IMR-90 (cell line): ENCODE measurements around the gene SLC6A4. TPM values are rescaled to one million over a fixed set of nuclear protein-coding genes. Genes with fewer than 3 reads are reported as not detected.

Experiments
- ATAC-seq: fragments of 200-7000 bp; cut with Tn5 transposase; 2 replicates; pipeline ENCODE4 v1.9.1; 2020; ENCODE audit warnings: low read depth, mild to moderate bottlenecking, moderate library complexity
- BruUV-seq: library from RNA; stranded (reverse); fragments of 400-500 nt; replicated peaks from 2 replicates; lab custom pipeline; 2021; lab: Mats Ljungman, UMichigan
- CTCF ChIA-PET: fragments of 300-600 bp; formaldehyde crosslinking; extraction: SDS; loops from one replicate; lab custom pipeline; 2021; ENCODE audit warnings: antibody characterized with exemption; lab: Yijun Ruan, JAX
- POLR2A ChIA-PET: fragments of 300-600 bp; sonication (Branson Sonifier 250); formaldehyde crosslinking; loops from one replicate; lab custom pipeline; 2022; ENCODE audit warnings: antibody characterized with exemption; ENCODE audit not compliant: unreplicated experiment; lab: Charles Lee
- DNase-seq: peaks from one replicate; pipeline ENCODE4 v3.0.0; 2013
- H2AFZ ChIP-seq: replicated peaks from 2 replicates; pipeline ENCODE3; 2013; ENCODE audit warnings: low read length, mild to moderate bottlenecking; ENCODE audit not compliant: poor library complexity
- H2AK5ac ChIP-seq: 2 replicates; pipeline ENCODE4 v1.6.1; 2013; ENCODE audit warnings: low read depth, low read length, inconsistent platforms
- H2AK9ac ChIP-seq: replicated peaks from 2 replicates; pipeline ENCODE3; 2013; ENCODE audit warnings: mild to moderate bottlenecking, low read depth, low read length, moderate library complexity; ENCODE audit not compliant: poor library complexity
- H2BK120ac ChIP-seq: 2 replicates; pipeline ENCODE4 v1.6.1; 2013; ENCODE audit warnings: low read depth, low read length, inconsistent platforms
- H2BK15ac ChIP-seq: 3 replicates; pipeline ENCODE4 v1.6.1; 2013; ENCODE audit warnings: low read depth, low read length, inconsistent platforms
- H2BK20ac ChIP-seq: 2 replicates; pipeline ENCODE4 v1.6.1; 2013; ENCODE audit warnings: low read depth, mild to moderate bottlenecking, inconsistent platforms, low read length, moderate library complexity
- H2BK5ac ChIP-seq: 2 replicates; pipeline ENCODE4 v1.6.1; 2013; ENCODE audit warnings: mild to moderate bottlenecking, low read depth, low read length, inconsistent platforms; ENCODE audit not compliant: poor library complexity, severe bottlenecking
- H3K14ac ChIP-seq: replicated peaks from 2 replicates; pipeline ENCODE4 v1.6.1; 2013; ENCODE audit warnings: low read depth, low read length, inconsistent platforms
- H3K18ac ChIP-seq: 2 replicates; pipeline ENCODE4 v1.6.1; 2013; ENCODE audit warnings: low read depth, low read length, control low read depth
- H3K23ac ChIP-seq: 2 replicates; pipeline ENCODE4 v1.6.1; 2013; ENCODE audit warnings: low read depth, low read length, inconsistent platforms
- H3K27ac ChIP-seq: 2 replicates; pipeline ENCODE4 v1.5.1; 2013; ENCODE audit warnings: mild to moderate bottlenecking, control low read depth, low read length; ENCODE audit not compliant: insufficient read depth
- H3K27me3 ChIP-seq: 2 replicates; pipeline ENCODE4 v1.6.1; 2013; ENCODE audit warnings: low read length; ENCODE audit not compliant: control insufficient read depth, insufficient read depth
- H3K36me3 ChIP-seq: 2 replicates; pipeline ENCODE4 v1.6.1; 2013; ENCODE audit warnings: low read length, mixed read lengths; ENCODE audit not compliant: control insufficient read depth, insufficient read depth
- H3K4ac ChIP-seq: 2 replicates; pipeline ENCODE4 v1.6.1; 2013; ENCODE audit warnings: low read depth, low read length, inconsistent platforms
- H3K4me1 ChIP-seq: 2 replicates; pipeline ENCODE4 v1.6.1; 2013; ENCODE audit warnings: low read length, mixed read lengths; ENCODE audit not compliant: control insufficient read depth, insufficient read depth
- H3K4me2 ChIP-seq: 2 replicates; pipeline ENCODE4 v1.6.1; 2013; ENCODE audit warnings: low read depth, mild to moderate bottlenecking, control low read depth, low read length, moderate library complexity
- H3K4me3 ChIP-seq: 2 replicates; pipeline ENCODE4 v1.5.1; 2013; ENCODE audit warnings: low read depth, mild to moderate bottlenecking, control low read depth, low read length, moderate library complexity; ENCODE audit not compliant: insufficient read depth
- H3K56ac ChIP-seq: 2 replicates; pipeline ENCODE4 v1.6.1; 2013; ENCODE audit warnings: low read length, inconsistent platforms; ENCODE audit not compliant: insufficient read depth; ENCODE audit errors: extremely low read depth
- H3K79me1 ChIP-seq, 2 experiments: 2 replicates each; pipeline ENCODE4 v1.6.1; 2013; ENCODE audit warnings: low read length in 2 of 2, inconsistent platforms in 1 of 2, low read depth in 1 of 2
- H3K9ac ChIP-seq: 2 replicates; pipeline ENCODE4 v1.6.1; 2013; ENCODE audit warnings: low read depth, low read length, control low read depth
- H3K9me1 ChIP-seq: 2 replicates; pipeline ENCODE4 v1.6.1; 2013; ENCODE audit warnings: low read length, inconsistent platforms; ENCODE audit not compliant: insufficient read depth
- H3K9me3 ChIP-seq: 2 replicates; pipeline ENCODE4 v1.6.1; 2013; ENCODE audit warnings: low read length; ENCODE audit not compliant: control insufficient read depth, insufficient read depth
- H4K20me1 ChIP-seq: 2 replicates; pipeline ENCODE4 v1.6.1; 2013; ENCODE audit warnings: low read length, inconsistent platforms; ENCODE audit not compliant: insufficient read depth
- H4K5ac ChIP-seq: 2 replicates; pipeline ENCODE4 v1.6.1; 2013; ENCODE audit warnings: mild to moderate bottlenecking, low read depth, low read length, control low read depth
- H4K8ac ChIP-seq, 2 experiments: 2 replicates each; pipeline ENCODE4 v1.6.1; 2013; ENCODE audit warnings: low read depth in 2 of 2, low read length in 2 of 2, control low read depth in 1 of 2, inconsistent platforms in 1 of 2
- H4K91ac ChIP-seq: 2 replicates; pipeline ENCODE4 v1.6.1; 2013; ENCODE audit warnings: low read depth, low read length, inconsistent platforms; ENCODE audit not compliant: insufficient read depth
- BHLHE40 ChIP-seq: fragments of 150-350 bp; IDR thresholded peaks from 2 replicates; pipeline ENCODE4 v1.6.1; 2016; ENCODE audit warnings: mild to moderate bottlenecking, low read depth, low read length
- CEBPB ChIP-seq: IDR thresholded peaks from 2 replicates; pipeline ENCODE4 v1.6.1; 2012; ENCODE audit warnings: low read depth, low read length, improper control_type of control experiment
- CHD1 ChIP-seq: IDR thresholded peaks from 2 replicates; pipeline ENCODE4 v1.6.1; 2012; ENCODE audit warnings: low read depth, low read length, improper control_type of control experiment
- FOS ChIP-seq: fragments of 150-350 bp; IDR thresholded peaks from 2 replicates; pipeline ENCODE4 v1.6.1; 2016; ENCODE audit warnings: low read depth, low read length
- MAFK ChIP-seq: IDR thresholded peaks from 2 replicates; pipeline ENCODE4 v1.6.1; 2012; ENCODE audit warnings: low read depth, low read length, improper control_type of control experiment
- MAZ ChIP-seq: IDR thresholded peaks from 2 replicates; pipeline ENCODE4 v1.6.1; 2012; ENCODE audit warnings: low read depth, mild to moderate bottlenecking, low read length, improper control_type of control experiment, moderate library complexity, borderline replicate concordance
- MXI1 ChIP-seq: IDR thresholded peaks from 2 replicates; pipeline ENCODE4 v1.6.1; 2012; ENCODE audit warnings: low read depth, mild to moderate bottlenecking, low read length, moderate library complexity, borderline replicate concordance
- NFE2L2 ChIP-seq: fragments of 150-350 bp; IDR thresholded peaks from 2 replicates; pipeline ENCODE4 v1.6.1; 2016; ENCODE audit warnings: low read depth, mild to moderate bottlenecking, low read length
- POLR2A ChIP-seq: IDR thresholded peaks from 2 replicates; pipeline ENCODE4 v1.6.1; 2012; ENCODE audit warnings: mild to moderate bottlenecking, low read depth, low read length
- RAD21 ChIP-seq: IDR thresholded peaks from 2 replicates; pipeline ENCODE4 v1.6.1; 2012; ENCODE audit warnings: low read length, improper control_type of control experiment
- RCOR1 ChIP-seq: IDR thresholded peaks from 2 replicates; pipeline ENCODE4 v1.6.1; 2012; ENCODE audit warnings: mild to moderate bottlenecking, low read length, improper control_type of control experiment; ENCODE audit not compliant: insufficient replicate concordance
- RFX5 ChIP-seq: IDR thresholded peaks from 2 replicates; pipeline ENCODE4 v1.8.0; 2012; ENCODE audit warnings: low read depth, mild to moderate bottlenecking, low read length, moderate library complexity
- SMC3 ChIP-seq: fragments of 150-350 bp; IDR thresholded peaks from 2 replicates; pipeline ENCODE4 v1.6.1; 2016; ENCODE audit warnings: low read depth, mild to moderate bottlenecking, antibody characterized with exemption, low read length, moderate library complexity
- WGBS, 2 experiments: methylation state at CpG; one replicate each; pipeline versions ENCODE4 v1.1.5 to v1.1.7; 2013; ENCODE audit warnings: missing lambda C conversion rate in 2 of 2; ENCODE audit not compliant: insufficient read length in 1 of 2; ENCODE audit errors: extremely low coverage in 2 of 2; 5-methylcytosine and 5-hydroxymethylcytosine counted together
- dilution Hi-C: fragments of 300-500 bp; cut with HindIII; formaldehyde crosslinking; loops from one replicate; pipeline ENCODE4 v1.14.3; 2018; ENCODE audit warnings: low sequenced_read_pairs; ENCODE audit not compliant: unreplicated experiment
- in situ Hi-C: fragments of 300-500 bp; cut with MboI; formaldehyde crosslinking; loops from 3 replicates; pipeline ENCODE4 v1.14.3; 2019; ENCODE audit warnings: low sequenced_read_pairs, inconsistent platforms, mixed read lengths
- intact Hi-C: fragments of 100-400 bp; cut with micrococcal nuclease; formaldehyde crosslinking; loops from 2 replicates; pipeline ENCODE4 v1.10.0; 2022
- polyA plus RNA-seq, 3 experiments: library from polyadenylated mRNA; depleted of rRNA; stranded (reverse); fragments of >200 nt; gene quantifications; 2 replicates each; pipeline ENCODE4 v1.2.3, GENCODE V29; 2012; ENCODE audit warnings: low replicate concordance in 1 of 3
- total RNA-seq: library from RNA; depleted of rRNA; stranded (reverse); fragments of >200 nt; gene quantifications from 2 replicates; pipeline ENCODE4 v1.2.3, GENCODE V29; 2012
- TF ChIP-seq, protein P1 (sequence below): fragments of 150-350 bp; IDR thresholded peaks from 2 replicates; pipeline ENCODE4 v1.6.1; 2016; ENCODE audit warnings: low read depth, mild to moderate bottlenecking, low read length, moderate library complexity, borderline replicate concordance
- TF ChIP-seq, protein P2 (sequence below): conservative IDR thresholded peaks from 2 replicates; pipeline ENCODE4 v1.5.1; 2012; ENCODE audit warnings: mild to moderate bottlenecking, low read depth, low read length, improper control_type of control experiment
- TF ChIP-seq, protein P3 (sequence below): fragments of 150-350 bp; IDR thresholded peaks from 2 replicates; pipeline ENCODE4 v1.6.1; 2017; ENCODE audit warnings: mild to moderate bottlenecking, antibody characterized with exemption, low read length, low read depth

SLC6A4 gene
- total and polyA plus RNA-seq, 2 of the 4 experiments (the other 2 are of a cell fraction): under 0.01 TPM; not detected in 1

DNA sequence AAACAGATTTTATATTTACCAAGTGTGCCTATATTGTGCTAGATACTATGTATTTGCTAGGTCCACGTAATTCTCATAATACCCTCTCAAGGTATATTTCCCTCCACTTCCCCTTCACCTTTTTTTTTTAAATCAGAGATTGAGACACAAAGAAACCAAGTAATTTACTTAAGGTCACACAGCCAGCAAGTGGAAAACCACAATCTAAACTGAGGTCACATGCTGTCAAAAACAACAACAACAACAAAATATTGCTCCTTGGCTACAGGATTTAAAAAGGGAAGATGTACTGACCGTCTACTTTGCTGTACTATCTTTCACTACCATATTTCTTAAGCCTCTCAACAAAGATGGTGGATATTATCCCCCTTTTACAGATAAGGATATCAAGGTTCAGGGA lies 40.4 kb upstream of the SLC6A4 start:
- Histone ChIP-seq H3K4ac (no peak overlapping the region), H3K9me3 (no peaks in the 10 kb centered on the region), H2AK5ac (no peak overlapping the region), H3K23ac (no peak overlapping the region), H3K4me1 (no peaks in the 10 kb centered on the region; the same call in 1 of the 2 replicates), H3K56ac (no peak overlapping the region), H4K20me1 (no peaks in the 10 kb centered on the region), H2BK15ac (no peak overlapping the region), H3K4me2 (no peak overlapping the region), H2AK9ac (no peak overlapping the region), H3K79me1 (peaks cover 3 to 4% of the 10 kb centered on the region in 2 experiments; a peak in 2 of 4 replicates), H4K5ac (no peak overlapping the region), H3K9me1 (peaks cover 3% of the 10 kb centered on the region; the same call in 1 of the 2 replicates), H3K14ac (no peak overlapping the region), H3K9ac (no peak overlapping the region), H4K8ac (no peak overlapping the region), H4K91ac (no peak overlapping the region), H2BK5ac (no peak overlapping the region), H2BK120ac (no peak overlapping the region), H3K4me3 (no peak overlapping the region), H3K27ac (no peak overlapping the region), H2AFZ (no peak overlapping the region), H3K27me3 (no peaks in the 10 kb centered on the region), H3K36me3 (peaks cover 24% of the 10 kb centered on the region), H3K18ac (no peak overlapping the region), H2BK20ac (no peak overlapping the region)
- ChIA-PET CTCF (no interaction called here), POLR2A (no interaction called here)
- ATAC-seq: no peak
- no CpG with 5 or more reads among the region's 2 CpGs for WGBS, 2 experiments
- in situ Hi-C loops (no loop called here), dilution Hi-C loops (no loop called here), intact Hi-C loops (no loop called here)
- TF ChIP-seq CEBPB (no peak), MAFK (no peak), NFE2L2 (no peak), SMC3 (no peak), FOS (no peak), RFX5 (no peak), CHD1 (no peak), RCOR1 (no peak), POLR2A (no peak), MAZ (no peak), MXI1 (no peak), RAD21 (no peak), BHLHE40 (no peak)
- TF ChIP-seq, protein P1, sequence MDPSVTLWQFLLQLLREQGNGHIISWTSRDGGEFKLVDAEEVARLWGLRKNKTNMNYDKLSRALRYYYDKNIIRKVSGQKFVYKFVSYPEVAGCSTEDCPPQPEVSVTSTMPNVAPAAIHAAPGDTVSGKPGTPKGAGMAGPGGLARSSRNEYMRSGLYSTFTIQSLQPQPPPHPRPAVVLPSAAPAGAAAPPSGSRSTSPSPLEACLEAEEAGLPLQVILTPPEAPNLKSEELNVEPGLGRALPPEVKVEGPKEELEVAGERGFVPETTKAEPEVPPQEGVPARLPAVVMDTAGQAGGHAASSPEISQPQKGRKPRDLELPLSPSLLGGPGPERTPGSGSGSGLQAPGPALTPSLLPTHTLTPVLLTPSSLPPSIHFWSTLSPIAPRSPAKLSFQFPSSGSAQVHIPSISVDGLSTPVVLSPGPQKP: no peak
- TF ChIP-seq, protein P2, sequence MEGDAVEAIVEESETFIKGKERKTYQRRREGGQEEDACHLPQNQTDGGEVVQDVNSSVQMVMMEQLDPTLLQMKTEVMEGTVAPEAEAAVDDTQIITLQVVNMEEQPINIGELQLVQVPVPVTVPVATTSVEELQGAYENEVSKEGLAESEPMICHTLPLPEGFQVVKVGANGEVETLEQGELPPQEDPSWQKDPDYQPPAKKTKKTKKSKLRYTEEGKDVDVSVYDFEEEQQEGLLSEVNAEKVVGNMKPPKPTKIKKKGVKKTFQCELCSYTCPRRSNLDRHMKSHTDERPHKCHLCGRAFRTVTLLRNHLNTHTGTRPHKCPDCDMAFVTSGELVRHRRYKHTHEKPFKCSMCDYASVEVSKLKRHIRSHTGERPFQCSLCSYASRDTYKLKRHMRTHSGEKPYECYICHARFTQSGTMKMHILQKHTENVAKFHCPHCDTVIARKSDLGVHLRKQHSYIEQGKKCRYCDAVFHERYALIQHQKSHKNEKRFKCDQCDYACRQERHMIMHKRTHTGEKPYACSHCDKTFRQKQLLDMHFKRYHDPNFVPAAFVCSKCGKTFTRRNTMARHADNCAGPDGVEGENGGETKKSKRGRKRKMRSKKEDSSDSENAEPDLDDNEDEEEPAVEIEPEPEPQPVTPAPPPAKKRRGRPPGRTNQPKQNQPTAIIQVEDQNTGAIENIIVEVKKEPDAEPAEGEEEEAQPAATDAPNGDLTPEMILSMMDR: no peak
- TF ChIP-seq, protein P3, sequence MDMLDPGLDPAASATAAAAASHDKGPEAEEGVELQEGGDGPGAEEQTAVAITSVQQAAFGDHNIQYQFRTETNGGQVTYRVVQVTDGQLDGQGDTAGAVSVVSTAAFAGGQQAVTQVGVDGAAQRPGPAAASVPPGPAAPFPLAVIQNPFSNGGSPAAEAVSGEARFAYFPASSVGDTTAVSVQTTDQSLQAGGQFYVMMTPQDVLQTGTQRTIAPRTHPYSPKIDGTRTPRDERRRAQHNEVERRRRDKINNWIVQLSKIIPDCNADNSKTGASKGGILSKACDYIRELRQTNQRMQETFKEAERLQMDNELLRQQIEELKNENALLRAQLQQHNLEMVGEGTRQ: no peak
- DNase-seq: no peak
- BruUV-seq: no TSS peak
